Natural killer cell (primary cell): ENCODE data around the gene EMP1. TPM values are rescaled to one million over a fixed set of nuclear protein-coding genes. Genes with fewer than 3 reads are reported as not detected.

Experiments used
- ATAC-seq, 3 donors: fragments of 150-1000 bp in 2 of 3; fragments of 200-7000 bp in 1 of 3; cut with Tn5 transposase; 1 replicate in 1 of 3; 2 replicates in 2 of 3; pipeline ENCODE4 v1.10.0; 2021; ENCODE audit warnings: mild to moderate bottlenecking in 2 of 3, moderate library complexity in 2 of 3
- DNase-seq, 2 donors: peaks; one replicate each; pipeline versions ENCODE4 v3.0.0 to v3.0.0-alpha.2; 2013 to 2021; ENCODE audit warnings: mixed read lengths in 1 of 2
- H3K27ac ChIP-seq: one replicate; pipeline ENCODE4 v1.5.1; 2013; ENCODE audit warnings: mild to moderate bottlenecking, low read length
- H3K27me3 ChIP-seq: one replicate; pipeline ENCODE4 v1.6.1; 2013; ENCODE audit warnings: low read length; ENCODE audit not compliant: control insufficient read depth, insufficient read depth
- H3K36me3 ChIP-seq: one replicate; pipeline ENCODE4 v1.6.1; 2013; ENCODE audit warnings: low read length; ENCODE audit not compliant: control insufficient read depth, insufficient read depth
- H3K4me1 ChIP-seq: one replicate; pipeline ENCODE4 v1.6.1; 2013; ENCODE audit warnings: low read length; ENCODE audit not compliant: control insufficient read depth, insufficient read depth
- H3K4me3 ChIP-seq: one replicate; pipeline ENCODE4 v1.5.1; 2013; ENCODE audit warnings: low read length
- H3K9me3 ChIP-seq: one replicate; pipeline ENCODE4 v1.6.1; 2013; ENCODE audit warnings: low read length; ENCODE audit not compliant: control insufficient read depth, insufficient read depth
- H3K27ac Mint-ChIP-seq, 2 donors: one replicate each; pipeline ENCODE4 v1.8.0; 2022; ENCODE audit warnings: mild to moderate bottlenecking in 2 of 2, mixed read lengths in 2 of 2, moderate library complexity in 1 of 2
- H3K27me3 Mint-ChIP-seq, 2 donors: one replicate each; pipeline ENCODE4 v1.8.0; 2022; ENCODE audit warnings: low read depth in 2 of 2, mixed read lengths in 2 of 2
- H3K36me3 Mint-ChIP-seq: one replicate; pipeline ENCODE4 v1.8.0; 2022; ENCODE audit warnings: mixed read lengths
- H3K4me1 Mint-ChIP-seq, 2 donors: one replicate each; pipeline ENCODE4 v1.8.0; 2022; ENCODE audit warnings: mixed read lengths in 2 of 2
- H3K4me3 Mint-ChIP-seq: one replicate; pipeline ENCODE4 v1.8.0; 2022; ENCODE audit warnings: mild to moderate bottlenecking, moderate library complexity, mixed read lengths
- H3K9me3 Mint-ChIP-seq, 2 donors: one replicate each; pipeline ENCODE4 v1.8.0; 2022; ENCODE audit warnings: mixed read lengths in 2 of 2
- CTCF ChIP-seq: fragments of 200-600 bp; IDR thresholded peaks from one replicate; pipeline ENCODE4 v1.8.0; 2022; ENCODE audit warnings: antibody characterized with exemption
- WGBS: methylation state at CpG from one replicate; pipeline ENCODE4 v1.1.7; 2013; ENCODE audit warnings: missing lambda C conversion rate; ENCODE audit not compliant: insufficient coverage; 5-methylcytosine and 5-hydroxymethylcytosine counted together
- intact Hi-C: fragments of 100-400 bp; cut with micrococcal nuclease; formaldehyde crosslinking; loops from one replicate; pipeline ENCODE4 v1.14.2; 2022
- total RNA-seq, 4 donors: library from RNA; stranded (reverse); fragments of 120-200 nt in 1 of 4; gene quantifications; one replicate each; pipeline versions ENCODE4 v1.2.3 to v1.2.4, GENCODE V29; 2013 to 2022

EMP1 gene
- total RNA-seq, 3 donors from 2014 or later (not counting 1 experiment from before 2014, with no cell fraction given), result 3.8 to 4.3 (median 4.2) TPM

GRCh38 chr12:13200841-13201240 lies 4.3 kb downstream of the EMP1 start:
- Mint-ChIP-seq H3K36me3 (no peaks in the 10 kb centered on the region), H3K4me3 (no peak overlapping the region), H3K27ac (no peak overlapping the region), H3K27me3 (peaks cover 23 to 55% of the 10 kb centered on the region in 2 donors), H3K4me1 (peaks cover 11 to 23% of the 10 kb centered on the region in 2 donors), H3K9me3 (no peaks in the 10 kb centered on the region)
- Histone ChIP-seq H3K27me3 (no peaks in the 10 kb centered on the region), H3K4me1 (peaks cover 12% of the 10 kb centered on the region), H3K27ac (no peak overlapping the region), H3K9me3 (no peaks in the 10 kb centered on the region), H3K4me3 (no peak overlapping the region), H3K36me3 (no peaks in the 10 kb centered on the region)
- no peak for TF ChIP-seq CTCF
- 27% methylated on average over 8 of the region's 8 CpGs for WGBS
- ATAC-seq, result no peak
- DNase-seq, result no peak
- intact Hi-C loops, result no loop called here

- no peak for ATAC-seq
- H3K36me3 Mint-ChIP-seq, result no peaks in the 10 kb centered on the region
- Histone ChIP-seq H3K4me3 (no peak overlapping the region), H3K9me3 (no peaks in the 10 kb centered on the region), H3K4me1 (no peaks in the 10 kb centered on the region), H3K36me3 (no peaks in the 10 kb centered on the region), H3K27ac (no peak overlapping the region), H3K27me3 (no peaks in the 10 kb centered on the region)
- peaks cover 0 to 5% of the 10 kb centered on the region in 2 donors for H3K4me1 Mint-ChIP-seq
- H3K4me3 Mint-ChIP-seq, result no peak overlapping the region
- intact Hi-C loops, result no loop called here
- WGBS, result 78% methylated on average over 16 of the region's 16 CpGs
- no peak for DNase-seq
- peaks cover 17 to 41% of the 10 kb centered on the region in 2 donors for H3K27me3 Mint-ChIP-seq
- no peaks in the 10 kb centered on the region for H3K9me3 Mint-ChIP-seq
- H3K27ac Mint-ChIP-seq, result no peak overlapping the region
- no peak for TF ChIP-seq CTCF
Measured at GRCh38 chr12:13203034-13203922, 6.8 kb downstream of the EMP1 start.

- intact Hi-C loops, result no loop called here
- no peak overlapping the region for H3K4me3 ChIP-seq
- no peaks in the 10 kb centered on the region for H3K9me3 ChIP-seq
- no peaks in the 10 kb centered on the region for H3K36me3 Mint-ChIP-seq
- H3K27ac ChIP-seq, result no peak overlapping the region
- H3K4me1 ChIP-seq, result no peaks in the 10 kb centered on the region
- WGBS, result 84% methylated on average over 12 of the region's 12 CpGs
- no peak for DNase-seq
- ATAC-seq, result no peak
- no peak overlapping the region for H3K27ac Mint-ChIP-seq
- peaks cover 22 to 45% of the 10 kb centered on the region in 2 donors for H3K27me3 Mint-ChIP-seq
- H3K27me3 ChIP-seq, result no peaks in the 10 kb centered on the region
- H3K36me3 ChIP-seq, result no peaks in the 10 kb centered on the region
- H3K9me3 Mint-ChIP-seq, result no peaks in the 10 kb centered on the region
- peaks cover 0 to 5% of the 10 kb centered on the region in 2 donors for H3K4me1 Mint-ChIP-seq
- TF ChIP-seq CTCF, result no peak
- H3K4me3 Mint-ChIP-seq, result no peak overlapping the region
Measured at GRCh38 chr12:13204428-13204827, 7.9 kb downstream of the EMP1 start.
